NCI-H2107 treated with DMSO at 0.1 percent for 48 hours (cell line): ENCODE data around the gene ANO6.
A peak's percentile ranks its signal among the peaks of the same experiment; 100 is the strongest.
"Not testable (repeated sequence)": the region's sequence is repeated elsewhere in the genome, so short reads cannot be mapped to it uniquely, and the experiment has no call there.

Experiments used
- DNase-seq: peaks from one replicate; lab custom pipeline; 2025; ENCODE audit not compliant: unreplicated experiment; lab: John Stamatoyannopoulos, UW

Gene ANO6

GRCh38 chr12:45236383-45236782 lies 20.5 kb downstream of the ANO6 start:
- not testable (repeated sequence) for DNase-seq

GRCh38 chr12:45242180-45242579 lies 26.3 kb downstream of the ANO6 start:
- DNase-seq = no peak

DNA sequence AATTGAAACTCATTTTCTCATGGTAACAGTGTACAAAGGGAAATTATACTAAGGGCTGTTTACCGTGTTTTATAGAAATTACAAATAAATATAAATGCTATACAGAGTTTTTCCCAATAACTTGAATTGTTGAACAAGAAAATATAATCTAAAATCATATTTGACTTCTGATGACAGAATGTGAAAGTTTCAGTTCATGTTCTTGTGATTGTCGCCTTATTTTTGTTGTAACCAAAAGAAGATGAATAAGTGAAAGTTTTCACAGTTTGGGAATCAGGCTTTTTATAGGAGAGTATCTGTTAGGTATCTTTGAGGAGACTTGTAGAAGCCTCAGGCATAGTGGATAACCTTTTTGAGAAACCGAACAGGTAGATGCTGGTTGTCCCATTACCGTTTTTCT lies 28.1 kb downstream of the ANO6 start:
- no peak for DNase-seq

GRCh38 chr12:45244561-45245343 lies 28.9 kb downstream of the ANO6 start:
- no peak for DNase-seq

- DNase-seq = no peak
These were observed 30.3 kb downstream of the ANO6 start for GRCh38 chr12:45246236-45246635.

DNA sequence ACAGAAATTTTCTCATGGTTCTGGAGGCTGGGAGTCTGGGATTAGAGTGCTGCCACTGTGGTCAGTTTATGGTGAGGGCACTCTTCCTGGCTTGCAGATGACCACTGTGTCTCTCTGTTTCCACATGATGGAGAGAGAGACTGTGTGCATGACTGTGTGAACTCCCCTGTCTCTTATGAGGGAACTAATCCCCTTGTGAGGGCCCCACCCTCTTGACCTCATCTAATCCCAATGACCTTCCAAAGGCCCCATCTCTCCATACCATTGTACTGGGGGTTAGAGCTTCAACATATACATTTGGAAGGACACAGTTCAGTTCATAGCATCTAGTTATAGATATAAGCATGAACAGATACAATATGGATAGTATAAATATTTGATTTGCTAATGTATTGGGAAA lies 31.7 kb downstream of the ANO6 start:
- no peak for DNase-seq

GRCh38 chr12:45248095-45248494 lies 32.2 kb downstream of the ANO6 start:
- DNase-seq = no peak

DNA sequence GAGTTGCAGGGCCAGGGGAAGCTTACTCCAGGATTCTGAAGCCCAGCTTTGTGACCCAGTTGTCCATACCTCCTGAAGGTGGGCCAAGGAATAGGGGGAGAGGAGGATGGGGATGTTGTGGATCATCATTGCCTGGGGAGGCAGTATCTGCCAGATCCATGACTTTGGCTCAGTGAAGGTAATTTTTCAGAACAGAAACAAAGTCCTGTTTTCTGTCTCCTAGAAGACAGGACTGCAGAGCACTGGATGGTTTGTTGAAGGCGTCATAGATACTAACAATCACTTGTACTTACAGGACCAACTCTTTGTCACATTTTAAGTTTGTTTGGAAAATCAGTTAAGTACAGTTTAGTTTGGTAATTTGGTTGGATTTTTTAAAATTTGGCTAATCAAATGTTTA lies 38.4 kb downstream of the ANO6 start:
- no peak for DNase-seq

DNA sequence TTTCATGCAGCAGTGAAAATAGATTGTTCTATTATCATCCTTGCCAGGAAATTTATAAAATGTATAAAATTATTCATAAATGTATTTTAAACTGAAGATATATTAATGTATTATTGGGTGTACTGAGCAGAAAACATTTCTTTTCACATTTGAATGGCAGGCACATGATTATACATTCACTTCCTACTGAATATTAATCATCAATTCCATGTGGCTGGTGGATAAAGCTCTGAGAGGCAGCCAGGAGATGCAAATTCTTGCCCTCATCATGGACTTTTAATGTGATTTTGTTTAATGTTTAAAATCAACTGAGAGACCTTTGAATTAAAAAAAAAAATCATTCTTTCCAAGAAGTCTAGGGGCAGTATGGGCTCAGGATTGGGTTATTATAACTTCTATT lies 40.8 kb downstream of the ANO6 start:
- no peak for DNase-seq

DNA sequence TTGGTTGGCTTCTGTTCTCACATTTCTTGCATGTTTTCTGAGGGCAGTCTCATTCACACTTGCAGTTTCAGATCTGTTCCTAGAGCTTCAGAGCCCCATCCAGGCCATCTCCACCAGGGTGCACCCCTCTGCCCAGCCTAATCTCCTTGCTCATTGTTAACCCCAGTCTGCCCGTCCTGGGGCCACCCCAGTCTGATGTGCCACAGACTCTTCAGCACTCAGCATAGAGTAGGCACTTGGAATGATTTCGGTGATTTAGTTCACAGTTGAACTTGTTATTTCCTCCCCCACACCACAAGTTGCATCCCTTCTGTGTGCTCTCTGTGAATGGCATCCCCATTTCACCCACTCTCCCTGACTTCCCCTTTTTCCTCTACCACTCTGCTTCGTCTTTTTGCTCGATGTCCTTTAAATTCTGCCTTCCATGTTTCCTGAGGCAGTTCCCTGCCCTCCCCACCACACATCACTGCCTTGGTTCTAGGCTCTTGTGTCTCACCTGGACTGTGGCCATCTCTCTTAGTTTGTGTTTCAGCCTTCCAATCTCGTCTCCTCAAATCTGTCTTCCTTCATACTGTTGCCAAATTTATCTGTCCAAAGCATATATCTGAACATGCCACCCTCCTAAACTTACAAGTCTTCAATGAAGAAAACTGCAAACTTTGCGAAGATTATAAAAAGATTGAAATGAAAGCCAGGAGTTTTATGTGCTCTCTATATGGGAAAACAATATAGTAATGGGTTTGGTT lies 41.5 kb downstream of the ANO6 start:
- no peak for DNase-seq

DNA sequence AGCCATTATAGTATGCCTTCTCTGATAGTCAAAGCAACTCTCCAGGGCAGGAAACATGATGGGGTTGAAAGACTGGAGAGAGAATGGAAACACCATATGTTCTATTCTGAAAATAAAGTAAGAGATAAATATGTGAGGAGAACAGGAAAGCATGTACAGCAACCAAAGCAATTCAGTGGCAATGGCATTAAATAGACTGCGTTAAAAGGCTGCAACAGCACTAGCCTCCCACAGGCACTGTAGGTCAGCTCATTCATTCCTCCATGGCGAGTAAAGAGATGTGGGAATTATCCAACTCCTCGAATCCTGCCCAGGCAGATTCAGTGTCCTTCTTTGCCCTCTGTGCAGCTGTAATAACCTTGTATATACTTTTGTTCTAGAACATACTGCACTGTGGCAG lies 43.8 kb downstream of the ANO6 start:
- peak; percentile 6 for DNase-seq

GRCh38 chr12:45260104-45260815 lies 44.4 kb downstream of the ANO6 start:
- no peak for DNase-seq

- no peak for DNase-seq
These were observed 45.0 kb downstream of the ANO6 start for GRCh38 chr12:45260854-45261253.

- not testable (repeated sequence) for DNase-seq
These were observed 46.3 kb downstream of the ANO6 start for GRCh38 chr12:45262185-45262584.

GRCh38 chr12:45263587-45263986 lies 47.7 kb downstream of the ANO6 start:
- no peak for DNase-seq

GRCh38 chr12:45268672-45269411 lies 52.9 kb downstream of the ANO6 start:
- DNase-seq = peak; percentile 26

DNA sequence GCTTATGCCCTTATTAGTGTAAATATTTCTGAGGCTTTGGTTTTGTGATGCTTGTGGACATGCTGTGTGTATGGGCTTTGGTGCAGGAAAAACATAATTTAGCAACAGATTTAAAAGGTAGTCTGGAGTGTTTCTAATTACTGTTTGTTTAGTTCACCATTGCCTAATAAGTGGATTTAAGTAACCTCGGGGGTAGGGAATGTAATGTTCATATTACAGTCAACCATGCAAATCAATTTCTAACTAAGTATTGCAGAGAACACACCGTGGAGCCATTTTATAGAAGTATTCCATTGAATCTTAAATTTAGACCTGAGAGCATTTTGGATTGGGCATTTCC lies 53.5 kb downstream of the ANO6 start:
- no peak for DNase-seq

DNA sequence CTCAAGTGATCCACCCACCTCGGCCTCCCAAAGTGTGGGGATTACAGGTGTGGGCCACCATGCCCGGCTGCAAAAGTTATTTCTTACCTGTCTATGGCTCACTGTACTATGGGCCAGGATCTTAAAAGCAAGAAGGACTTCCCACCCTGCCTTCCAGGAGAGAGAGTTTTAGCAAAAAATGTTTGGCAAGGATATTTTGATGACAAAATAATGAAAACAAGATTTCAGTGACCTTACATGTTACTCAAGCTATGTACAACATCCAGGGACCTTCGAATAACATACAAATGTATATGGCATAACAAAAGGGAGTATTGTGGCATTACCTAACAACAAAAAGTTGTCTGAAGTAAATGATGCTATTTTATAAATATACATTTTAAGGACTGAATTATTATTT lies 55.1 kb downstream of the ANO6 start:
- no peak for DNase-seq

DNA sequence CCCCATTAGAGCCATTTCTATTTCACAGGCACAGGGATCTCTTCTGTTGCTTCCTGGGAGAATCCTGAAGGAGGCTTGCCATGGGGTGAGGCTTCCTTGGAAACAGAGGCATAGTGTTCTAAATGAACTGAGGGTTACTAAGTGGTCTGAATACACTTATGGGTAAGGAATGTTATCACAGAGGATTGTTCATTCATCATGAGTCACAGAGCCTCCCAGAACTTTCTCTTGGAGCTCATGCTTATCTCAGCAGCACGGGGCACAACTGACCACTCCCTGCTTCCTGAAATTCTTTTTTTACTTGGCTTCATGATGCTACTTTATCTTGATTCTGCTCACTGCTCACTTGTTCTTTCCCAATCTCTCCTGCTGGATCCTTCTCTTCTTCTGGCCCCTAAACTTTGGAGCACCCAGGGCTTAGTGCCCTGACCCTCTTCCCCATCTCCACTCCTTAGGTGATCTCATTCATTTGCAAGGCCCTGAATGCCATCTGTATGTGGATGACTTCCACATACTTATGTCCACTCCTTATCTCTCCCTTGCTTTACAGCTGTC lies 57.9 kb downstream of the ANO6 start:
- no peak for DNase-seq

- no peak for DNase-seq
These were observed 60.4 kb downstream of the ANO6 start for GRCh38 chr12:45276154-45276755.

GRCh38 chr12:45278447-45278846 lies 62.6 kb downstream of the ANO6 start:
- no peak for DNase-seq
